Left ventricle myocardium inferior (tissue), 1 donor: ENCODE measurements around the gene KRTAP10-7. TPM values are rescaled to one million over a fixed set of nuclear protein-coding genes. Genes with fewer than 3 reads are reported as not detected.

Experiments
- DNase-seq: peaks from one replicate; pipeline ENCODE4 v3.0.0-alpha.2; 2020
- H3K27ac ChIP-seq: fragments of 200-600 bp; replicated peaks from 2 replicates; pipeline ENCODE4 v1.8.0; 2021
- H3K27me3 ChIP-seq: fragments of 200-600 bp; 2 replicates; pipeline ENCODE4 v1.8.0; 2021; ENCODE audit warnings: low read depth
- H3K36me3 ChIP-seq: fragments of 200-600 bp; 2 replicates; pipeline ENCODE4 v1.8.0; 2021
- H3K4me1 ChIP-seq: fragments of 200-600 bp; 2 replicates; pipeline ENCODE4 v1.8.0; 2021
- H3K4me3 ChIP-seq: fragments of 200-600 bp; 2 replicates; pipeline ENCODE4 v1.8.0; 2021; ENCODE audit warnings: mild to moderate bottlenecking, moderate library complexity
- H3K9me3 ChIP-seq: fragments of 200-600 bp; replicated peaks from 2 replicates; pipeline ENCODE4 v1.8.0; 2021
- CTCF ChIP-seq: fragments of 200-600 bp; IDR thresholded peaks from 2 replicates; pipeline ENCODE4 v1.8.0; 2021; ENCODE audit warnings: antibody characterized with exemption, mild to moderate bottlenecking, borderline replicate concordance
- intact Hi-C: fragments of 100-400 bp; cut with micrococcal nuclease; formaldehyde crosslinking; loops from one replicate; pipeline ENCODE4 v1.11.0; 2022
- total RNA-seq: library from RNA; stranded (reverse); fragmentation: NEBNext Ultra II Directional; extraction: Animal tissue kit (Norgen Biotek cat#: 25700); gene quantifications from one replicate; pipeline ENCODE4 v1.2.1, GENCODE V29; 2021
- donor health status: DM: no; HTN: yes; CAD: no; lungs with severe emphysema.

KRTAP10-7 gene
- total RNA-seq, 1 donor from 2014 or later: not detected

- Histone ChIP-seq H3K4me1 (peaks cover 8% of the 10 kb centered on the region), H3K4me3 (no peak within 1 kb of the TSS), H3K36me3 (no peaks in the 10 kb centered on the region), H3K27ac (no peak within 1 kb of the TSS), H3K9me3 (no peaks in the 10 kb centered on the region), H3K27me3 (peaks cover 26% of the 10 kb centered on the region)
- TF ChIP-seq CTCF: no peak
- intact Hi-C loops: no loop called here
- no peak for DNase-seq
These were observed 7.7 kb upstream of the KRTAP10-7 start, which contains the start of gene KRTAP10-6 for GRCh38 chr21:44592446-44593311. Gene KRTAP10-6 (minus strand): TSS chr21:44592505. CDS start chr21:44592484, 21 bp downstream.

- peaks cover 33% of the 10 kb centered on the region for H3K27me3 ChIP-seq
These were observed 6.6 kb upstream of the KRTAP10-7 start for GRCh38 chr21:44593598-44594405.

GRCh38 chr21:44594406-44594916 is 5.9 kb upstream of the KRTAP10-7 start:
- H3K27me3 ChIP-seq: peaks cover 35% of the 10 kb centered on the region
- TF ChIP-seq CTCF: no peak
- H3K4me1 ChIP-seq: peaks cover 8% of the 10 kb centered on the region
- no peak for DNase-seq
- H3K9me3 ChIP-seq: peaks cover 10% of the 10 kb centered on the region
- no peak overlapping the region for H3K27ac ChIP-seq
- intact Hi-C loops: no loop called here
- no peaks in the 10 kb centered on the region for H3K36me3 ChIP-seq
- no peak overlapping the region for H3K4me3 ChIP-seq

More at GRCh38 chr21:44593598-44594405, 6.6 kb upstream of the KRTAP10-7 start:
- no peak for DNase-seq
- Histone ChIP-seq H3K27ac (no peak overlapping the region), H3K4me1 (peaks cover 8% of the 10 kb centered on the region), H3K36me3 (no peaks in the 10 kb centered on the region), H3K9me3 (peaks cover 9% of the 10 kb centered on the region), H3K4me3 (no peak overlapping the region)
- intact Hi-C loops: no loop called here
- no peak for TF ChIP-seq CTCF

GRCh38 chr21:44595524-44595923 is 4.9 kb upstream of the KRTAP10-7 start:
- intact Hi-C loops: no loop called here

More at GRCh38 chr21:44595524-44595923, 4.9 kb upstream of the KRTAP10-7 start:
- Histone ChIP-seq H3K4me3 (no peak overlapping the region), H3K9me3 (peaks cover 10% of the 10 kb centered on the region), H3K36me3 (no peaks in the 10 kb centered on the region), H3K4me1 (peaks cover 8% of the 10 kb centered on the region), H3K27ac (no peak overlapping the region), H3K27me3 (peaks cover 31% of the 10 kb centered on the region)
- no peak for TF ChIP-seq CTCF
- DNase-seq: no peak
